Thoracic aorta (tissue), 2 donors: ENCODE measurements around the gene CLEC5A. TPM values are rescaled to one million over a fixed set of nuclear protein-coding genes. Genes with fewer than 3 reads are reported as not detected.
"Not testable (repeated sequence)": the region's sequence is repeated elsewhere in the genome, so short reads cannot be mapped to it uniquely, and the experiment has no call there.

Source experiments
- ATAC-seq: fragments of 150-250 bp; one replicate; pipeline ENCODE4 v1.8.0; 2017; ENCODE audit warnings: low read depth; ENCODE audit not compliant: insufficient number of reproducible peaks, low FRiP score
- DNase-seq: peaks from one replicate; pipeline ENCODE4 v3.0.0-alpha.2; 2020; ENCODE audit warnings: low spot score
- H3K27ac ChIP-seq, 2 donors: fragments of 200-600 bp; sonication (generic); 1 replicate in 1 of 2; 2 replicates in 1 of 2; pipeline ENCODE4 v1.5.1; 2016; ENCODE audit warnings: mild to moderate bottlenecking in 2 of 2, moderate library complexity in 2 of 2
- H3K27me3 ChIP-seq: fragments of 200-600 bp; sonication (generic); replicated peaks from 2 replicates; pipeline ENCODE4 v1.6.0; 2016; ENCODE audit warnings: mild to moderate bottlenecking; ENCODE audit not compliant: insufficient read depth
- H3K36me3 ChIP-seq: fragments of 200-600 bp; sonication (generic); one replicate; pipeline ENCODE4 v1.5.1; 2016
- H3K4me1 ChIP-seq, 2 donors: fragments of 200-600 bp; sonication (generic); 1 replicate in 1 of 2; 2 replicates in 1 of 2; pipeline versions ENCODE4 v1.5.1 to v1.6.0; 2016; ENCODE audit warnings: low read depth in 2 of 2, mild to moderate bottlenecking in 1 of 2; ENCODE audit not compliant: control insufficient read depth in 1 of 2
- H3K4me3 ChIP-seq: fragments of 200-600 bp; sonication (generic); 2 replicates; pipeline ENCODE4 v1.5.1; 2016; ENCODE audit warnings: mild to moderate bottlenecking
- H3K9me3 ChIP-seq: fragments of 200-600 bp; sonication (generic); 2 replicates; pipeline ENCODE4 v1.5.1; 2016
- total RNA-seq, 2 donors: library from RNA; depleted of rRNA; stranded (reverse); fragments of >200 nt; gene quantifications; one replicate each; pipeline versions ENCODE4 v1.1.0 to v1.2.3, GENCODE V29; 2016
- TF ChIP-seq, protein P1 (sequence below): fragments of 200-600 bp; sonication (generic); IDR thresholded peaks from one replicate; pipeline ENCODE4 v1.5.1; 2019; ENCODE audit warnings: antibody characterized with exemption

The CLEC5A gene
- total RNA-seq, 2 donors from 2014 or later, result 3.0 to 3.7 TPM

DNA sequence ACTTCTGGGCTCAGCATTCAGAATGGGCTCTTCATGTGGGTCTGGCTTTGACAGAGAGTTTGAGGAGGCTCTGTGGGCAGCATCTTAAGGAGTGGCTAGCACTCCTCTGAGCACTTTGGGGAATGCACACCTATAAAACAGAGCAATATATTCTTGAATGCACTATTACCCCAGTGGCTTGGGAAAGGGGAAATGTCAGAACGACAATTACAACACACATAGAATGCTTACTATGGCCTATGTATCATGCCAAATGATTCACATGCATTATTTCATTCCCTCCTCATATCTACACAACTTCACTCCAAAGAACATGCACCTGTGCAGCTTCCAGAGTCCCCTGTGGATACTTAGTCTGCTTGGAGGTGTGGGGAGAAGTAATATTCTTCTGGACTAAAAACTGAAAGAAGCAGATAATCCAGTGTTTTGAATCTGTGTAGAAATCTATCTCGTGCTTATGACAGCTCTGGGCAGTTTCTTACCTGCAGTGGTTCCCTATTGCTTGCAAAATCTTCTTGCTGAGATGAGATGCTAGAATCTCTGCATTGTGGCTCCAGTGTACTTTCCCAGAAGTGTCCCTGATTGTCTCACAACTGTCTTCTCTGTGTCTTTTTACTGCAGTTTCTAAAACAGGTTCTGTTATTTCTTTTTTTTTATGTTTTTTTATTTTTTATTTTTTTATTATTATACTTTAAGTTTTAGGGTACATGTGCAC, 43.4 kb upstream of the CLEC5A start:
- H3K4me1 ChIP-seq, result no peaks in the 10 kb centered on the region
- no peak for ATAC-seq

DNA sequence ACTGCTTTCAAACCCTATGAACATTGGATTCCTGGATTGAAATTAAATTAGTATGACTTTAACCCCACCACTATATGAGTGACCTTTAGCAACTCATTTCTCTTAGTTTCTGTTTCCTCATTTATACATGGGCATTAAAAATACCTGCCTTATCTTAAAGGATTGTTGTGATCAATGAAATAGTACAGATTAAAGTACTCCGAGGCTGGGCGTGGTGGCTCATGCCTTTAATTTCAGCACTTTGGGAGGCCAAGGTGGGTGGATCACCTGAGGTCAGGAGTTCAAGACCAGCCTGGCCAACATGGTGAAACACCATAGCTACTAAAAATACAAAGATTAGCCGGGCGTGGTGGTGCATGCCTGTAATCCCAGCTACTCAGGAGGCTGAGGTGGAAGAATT, 41.0 kb upstream of the CLEC5A start:
- H3K27me3 ChIP-seq, H3K27ac ChIP-seq, ATAC-seq, H3K36me3 ChIP-seq, DNase-seq, H3K9me3 ChIP-seq, H3K4me3 ChIP-seq, H3K4me1 ChIP-seq: not testable (repeated sequence)

More for the DNA sequence above, 43.4 kb upstream of the CLEC5A start:
- Histone ChIP-seq H3K36me3 (no peaks in the 10 kb centered on the region), H3K4me3 (no peak overlapping the region), H3K27me3 (no peaks in the 10 kb centered on the region), H3K27ac (no peak overlapping the region), H3K9me3 (no peaks in the 10 kb centered on the region)
- TF ChIP-seq, protein P1, sequence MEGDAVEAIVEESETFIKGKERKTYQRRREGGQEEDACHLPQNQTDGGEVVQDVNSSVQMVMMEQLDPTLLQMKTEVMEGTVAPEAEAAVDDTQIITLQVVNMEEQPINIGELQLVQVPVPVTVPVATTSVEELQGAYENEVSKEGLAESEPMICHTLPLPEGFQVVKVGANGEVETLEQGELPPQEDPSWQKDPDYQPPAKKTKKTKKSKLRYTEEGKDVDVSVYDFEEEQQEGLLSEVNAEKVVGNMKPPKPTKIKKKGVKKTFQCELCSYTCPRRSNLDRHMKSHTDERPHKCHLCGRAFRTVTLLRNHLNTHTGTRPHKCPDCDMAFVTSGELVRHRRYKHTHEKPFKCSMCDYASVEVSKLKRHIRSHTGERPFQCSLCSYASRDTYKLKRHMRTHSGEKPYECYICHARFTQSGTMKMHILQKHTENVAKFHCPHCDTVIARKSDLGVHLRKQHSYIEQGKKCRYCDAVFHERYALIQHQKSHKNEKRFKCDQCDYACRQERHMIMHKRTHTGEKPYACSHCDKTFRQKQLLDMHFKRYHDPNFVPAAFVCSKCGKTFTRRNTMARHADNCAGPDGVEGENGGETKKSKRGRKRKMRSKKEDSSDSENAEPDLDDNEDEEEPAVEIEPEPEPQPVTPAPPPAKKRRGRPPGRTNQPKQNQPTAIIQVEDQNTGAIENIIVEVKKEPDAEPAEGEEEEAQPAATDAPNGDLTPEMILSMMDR, result no peak
- DNase-seq, result no peak

DNA sequence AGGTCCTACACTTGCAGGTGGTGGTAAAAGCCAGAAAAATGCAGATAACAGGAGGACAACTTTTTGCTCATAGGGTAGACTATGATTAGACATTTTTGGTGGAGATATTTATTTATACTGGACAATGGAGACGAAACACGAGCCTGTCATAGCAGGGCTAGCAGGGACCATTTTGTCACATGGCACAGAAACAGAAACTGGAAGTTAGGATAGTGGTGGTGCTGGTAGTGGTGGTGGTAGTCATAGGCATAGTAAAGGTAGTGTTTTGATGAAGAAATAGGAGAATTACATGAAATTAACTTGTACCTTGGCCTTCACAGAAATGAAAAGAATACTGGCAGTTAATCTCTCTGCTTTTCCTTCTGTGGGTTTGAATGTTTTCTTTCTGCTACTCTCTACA, 40.1 kb upstream of the CLEC5A start:
- Histone ChIP-seq H3K4me3 (no peak overlapping the region), H3K36me3 (no peaks in the 10 kb centered on the region), H3K27me3 (no peaks in the 10 kb centered on the region), H3K27ac (no peak overlapping the region), H3K9me3 (no peaks in the 10 kb centered on the region), H3K4me1 (no peaks in the 10 kb centered on the region)
- TF ChIP-seq, protein P1, result no peak
- ATAC-seq (no peak), DNase-seq (no peak)

DNA sequence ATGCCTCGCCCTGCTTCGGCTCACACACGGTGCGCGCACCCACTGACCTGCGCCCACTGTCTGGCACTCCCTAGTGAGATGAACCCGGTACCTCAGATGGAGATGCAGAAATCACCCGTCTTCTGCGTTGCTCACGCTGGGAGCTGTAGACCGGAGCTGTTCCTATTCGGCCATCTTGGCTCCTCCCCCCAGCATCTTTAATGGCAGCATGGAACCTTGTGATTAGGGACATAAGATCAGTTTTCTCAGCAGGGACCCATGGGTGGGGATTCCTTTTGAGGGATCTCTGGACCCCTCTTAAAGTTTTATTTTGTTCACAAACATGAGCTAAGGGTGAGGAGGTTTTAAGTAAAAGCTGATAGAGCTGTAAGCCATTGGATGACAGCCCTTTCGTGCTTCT, 39.2 kb upstream of the CLEC5A start:
- ATAC-seq, H3K27ac ChIP-seq, H3K4me1 ChIP-seq, H3K4me3 ChIP-seq, H3K9me3 ChIP-seq, DNase-seq, H3K36me3 ChIP-seq, H3K27me3 ChIP-seq: not testable (repeated sequence)

DNA sequence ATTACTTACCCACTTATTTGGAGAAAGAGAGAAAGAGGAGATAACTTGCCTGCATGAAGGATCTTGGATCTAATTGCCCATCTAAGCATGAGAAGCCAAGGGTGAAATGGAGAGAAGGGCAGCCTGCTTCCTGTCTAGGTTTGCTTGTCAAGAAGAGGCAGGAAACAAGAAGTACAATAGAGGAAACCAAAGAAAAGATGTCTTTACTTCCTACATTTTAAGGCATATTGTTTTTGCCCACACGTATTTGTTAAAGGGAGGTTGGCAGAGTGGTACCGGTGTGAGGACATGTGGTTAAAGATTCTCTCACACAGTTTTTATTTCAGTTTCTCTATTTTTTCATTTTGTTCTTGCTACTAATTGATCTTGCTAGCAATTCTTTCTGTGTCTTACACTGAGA, 32.8 kb upstream of the CLEC5A start:
- H3K36me3 ChIP-seq, result no peaks in the 10 kb centered on the region
- TF ChIP-seq, protein P1, result no peak
- no peak overlapping the region for H3K4me3 ChIP-seq
- no peaks in the 10 kb centered on the region for H3K27me3 ChIP-seq
- ATAC-seq, result no peak
- H3K9me3 ChIP-seq, result no peaks in the 10 kb centered on the region
- no peaks in the 10 kb centered on the region for H3K4me1 ChIP-seq
- DNase-seq, result no peak
- H3K27ac ChIP-seq, result no peak overlapping the region

DNA sequence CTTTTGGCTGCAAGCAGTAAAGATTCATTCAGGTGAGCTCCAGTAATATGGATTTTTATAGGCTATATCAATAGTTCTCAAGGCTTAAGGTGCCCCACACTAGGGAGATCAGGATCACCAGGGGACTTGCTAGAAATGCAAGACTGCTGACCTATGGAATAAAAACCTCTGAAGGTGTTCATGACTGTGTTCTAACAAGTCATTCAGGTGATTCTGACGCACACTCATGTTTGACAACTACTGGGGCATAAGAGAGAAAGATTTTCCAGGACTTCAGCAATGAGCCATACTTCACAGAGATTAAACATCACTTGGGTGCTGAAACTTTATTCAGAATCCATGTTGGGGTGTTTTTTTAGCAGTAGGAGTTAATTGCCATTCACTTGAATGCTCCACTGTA, 31.6 kb upstream of the CLEC5A start:
- TF ChIP-seq, protein P1, result no peak
- ATAC-seq, result no peak

More for the DNA sequence above, 31.6 kb upstream of the CLEC5A start:
- no peaks in the 10 kb centered on the region for H3K27me3 ChIP-seq
- H3K27ac ChIP-seq, result no peak overlapping the region
- H3K9me3 ChIP-seq, result no peaks in the 10 kb centered on the region
- H3K36me3 ChIP-seq, result no peaks in the 10 kb centered on the region
- H3K4me3 ChIP-seq, result no peak overlapping the region
- no peaks in the 10 kb centered on the region for H3K4me1 ChIP-seq
- DNase-seq, result no peak
